HPDE6-E6E7 (cell line): ENCODE data around the gene CTRB2.

Source experiments
- DNase-seq: peaks from one replicate; pipeline ENCODE4 v3.0.0; 2011; ENCODE audit warnings: missing footprints; ENCODE audit errors: extremely low spot score

The CTRB2 gene

DNA sequence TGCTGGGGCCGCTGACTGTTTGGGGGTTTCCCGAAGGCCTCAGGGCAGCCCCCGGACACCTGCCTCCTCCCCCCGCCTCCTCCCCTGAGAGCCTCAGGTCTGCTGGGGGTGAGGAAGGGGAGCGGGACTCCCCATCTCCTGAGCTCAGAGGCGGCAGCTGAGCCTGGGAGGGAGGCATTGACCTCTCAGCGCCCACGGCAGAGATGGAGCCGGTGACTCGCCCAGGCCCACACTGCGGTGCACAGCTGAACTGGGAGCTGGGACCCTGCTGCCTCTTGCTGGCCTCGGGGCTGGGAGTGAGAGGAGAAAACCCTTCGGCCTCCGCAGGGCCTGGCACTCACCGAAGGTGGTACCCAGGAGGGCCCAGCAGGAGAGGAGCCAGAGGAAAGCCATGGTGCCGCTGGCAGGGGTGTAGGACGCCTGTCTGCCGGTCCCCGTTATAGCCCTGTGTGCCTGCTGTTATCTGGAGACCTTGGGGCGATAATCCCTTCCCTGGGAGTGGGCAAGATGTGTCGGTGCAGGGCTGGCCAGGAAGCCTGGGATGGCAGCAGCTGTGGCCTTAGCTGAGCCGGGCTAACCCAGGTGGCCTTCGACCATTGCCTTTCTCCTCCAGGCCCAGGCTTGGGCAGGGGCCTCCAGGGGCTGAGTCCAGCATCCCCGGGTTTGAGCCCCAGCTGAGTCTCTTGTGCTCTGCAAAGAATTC, at the start of gene CTRB2:
CTRB2 (minus strand) TSS at position 413 of the 703 bp plus-strand sequence; CDS start at position 393, 20 bp downstream.
- no peak for DNase-seq

DNA sequence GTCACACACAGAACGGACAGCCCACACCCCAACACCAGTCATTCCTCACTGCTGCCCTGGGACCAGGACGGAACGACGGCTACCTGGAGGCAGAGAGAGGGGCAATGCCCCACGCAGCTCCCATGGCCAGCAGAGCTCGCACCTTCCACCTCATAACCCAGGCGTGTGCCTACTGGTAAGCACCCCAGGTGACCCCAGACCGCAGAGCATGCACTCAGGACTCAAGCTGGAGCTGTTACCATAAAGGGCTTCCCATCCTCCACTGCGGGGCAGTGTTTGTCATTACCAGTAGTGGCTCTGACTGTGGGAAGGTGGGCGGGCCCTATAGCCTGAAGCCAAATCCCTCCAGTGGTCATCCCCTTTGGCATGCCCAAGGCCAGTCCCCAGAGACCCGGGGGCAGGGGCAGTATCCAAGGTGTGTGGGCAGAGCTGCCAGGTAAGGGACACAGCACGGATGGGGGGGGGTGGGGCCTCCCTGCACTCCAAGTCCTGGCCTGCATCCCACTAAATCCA, 49.2 kb upstream of the CTRB2 start:
- no peak for DNase-seq

DNA sequence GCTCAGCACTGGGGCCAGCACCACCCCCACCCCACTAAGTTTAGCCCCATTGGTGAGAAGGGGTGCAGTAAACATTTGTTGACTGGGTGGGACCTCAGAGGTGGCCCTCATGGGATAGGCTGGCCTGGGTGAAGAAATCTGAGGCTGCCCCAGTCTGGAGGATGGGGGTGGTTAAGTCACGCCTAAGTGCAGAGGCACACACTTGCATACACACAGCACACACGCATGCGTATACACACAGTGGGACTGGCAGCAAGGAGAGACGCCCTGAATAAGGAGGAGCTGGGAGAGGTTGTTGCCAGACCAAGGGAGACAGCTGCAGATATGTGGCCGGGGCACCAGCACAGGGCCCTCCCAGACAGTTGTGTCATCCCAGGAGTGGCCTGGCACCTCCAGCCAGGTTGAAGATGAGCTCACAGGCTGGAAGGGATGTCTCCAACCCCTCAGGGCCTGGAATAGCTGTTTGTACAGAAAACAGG, 47.4 kb upstream of the CTRB2 start:
- peak; percentile 89 for DNase-seq

DNA sequence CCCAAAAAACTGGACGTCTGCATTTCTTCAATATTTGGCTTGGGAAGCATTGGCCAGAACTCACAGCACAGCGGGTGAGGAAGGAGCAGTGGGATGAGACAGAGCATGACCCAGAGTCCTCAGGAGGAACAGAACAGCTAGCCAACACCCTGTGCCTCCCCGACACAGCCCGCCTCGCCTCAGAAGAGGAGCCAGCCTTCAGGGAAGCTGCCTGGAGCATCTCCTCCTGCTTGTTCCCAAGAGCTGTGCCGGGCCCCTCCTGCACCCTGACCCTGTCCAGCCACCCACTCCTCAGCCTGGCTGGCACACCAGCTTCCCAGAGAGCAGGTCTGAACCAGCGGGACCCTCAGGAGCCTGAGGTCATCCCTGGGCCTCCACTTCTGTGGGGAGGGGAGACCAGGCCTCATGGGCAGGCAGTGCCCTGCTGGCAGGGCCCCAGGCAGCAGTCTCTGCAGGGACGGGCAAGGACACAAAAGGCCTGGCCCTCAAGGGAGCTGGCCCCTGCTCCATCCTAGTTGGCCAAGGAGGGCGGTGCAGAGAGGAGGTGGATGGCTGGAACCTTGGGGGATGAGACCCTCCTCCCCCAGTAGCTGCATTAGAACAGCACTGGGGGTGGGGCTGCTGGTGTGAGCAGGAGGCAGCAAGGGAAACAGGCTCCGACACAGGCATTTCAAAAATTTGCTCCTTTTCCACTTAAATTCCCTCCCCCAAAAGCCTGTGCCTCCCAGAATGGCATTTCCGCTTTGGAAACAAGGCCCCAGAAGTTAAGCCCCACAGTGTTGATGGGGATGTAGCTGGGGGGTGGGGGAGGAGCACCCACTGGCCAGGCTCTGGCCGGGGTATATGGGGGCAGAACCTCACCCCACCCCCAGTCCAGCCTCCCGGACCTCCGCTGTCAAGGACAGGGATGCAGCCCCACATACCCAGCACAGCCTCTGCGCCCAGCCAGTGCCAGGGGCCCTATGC, 46.3 kb upstream of the CTRB2 start:
- no peak for DNase-seq

DNA sequence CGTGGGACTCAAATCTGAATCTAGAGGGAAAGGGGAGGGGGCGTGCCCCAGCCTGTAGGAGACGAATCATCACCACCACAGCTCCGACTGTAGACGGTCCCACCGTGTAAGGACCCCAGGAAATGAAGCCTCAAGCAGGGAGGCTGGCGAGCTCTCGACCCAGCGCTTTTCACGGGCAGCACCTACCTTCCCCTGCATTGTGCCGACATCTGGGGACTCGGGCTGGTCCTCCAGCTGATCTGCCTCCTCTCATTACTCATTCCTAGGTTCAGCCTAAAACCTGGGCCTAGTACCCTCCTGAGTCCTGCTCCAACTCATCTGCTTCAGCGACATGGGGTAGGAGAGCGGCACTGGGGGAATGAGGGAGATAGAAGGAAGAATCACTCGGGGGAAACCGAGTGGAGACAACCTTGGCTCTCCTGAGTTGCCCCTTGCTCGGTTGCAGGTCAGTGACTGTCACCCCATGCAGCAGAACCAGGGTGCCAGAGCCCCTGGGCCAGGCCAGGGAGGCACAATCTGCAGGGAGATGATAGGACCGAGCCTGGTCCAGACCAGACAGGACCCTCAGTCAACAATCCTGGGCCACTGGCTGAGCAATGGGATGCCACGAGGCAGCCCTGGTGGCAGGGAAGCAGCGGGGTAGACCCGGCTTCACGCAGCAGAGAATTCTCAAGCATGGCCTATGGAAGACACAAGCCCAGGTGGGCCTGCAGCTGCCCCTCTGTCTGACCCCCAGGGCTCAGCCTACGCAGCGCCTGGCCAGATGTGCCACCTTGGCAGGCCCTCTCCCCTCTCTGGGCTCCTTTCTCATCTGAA, 45.3 kb upstream of the CTRB2 start:
- no peak for DNase-seq

DNA sequence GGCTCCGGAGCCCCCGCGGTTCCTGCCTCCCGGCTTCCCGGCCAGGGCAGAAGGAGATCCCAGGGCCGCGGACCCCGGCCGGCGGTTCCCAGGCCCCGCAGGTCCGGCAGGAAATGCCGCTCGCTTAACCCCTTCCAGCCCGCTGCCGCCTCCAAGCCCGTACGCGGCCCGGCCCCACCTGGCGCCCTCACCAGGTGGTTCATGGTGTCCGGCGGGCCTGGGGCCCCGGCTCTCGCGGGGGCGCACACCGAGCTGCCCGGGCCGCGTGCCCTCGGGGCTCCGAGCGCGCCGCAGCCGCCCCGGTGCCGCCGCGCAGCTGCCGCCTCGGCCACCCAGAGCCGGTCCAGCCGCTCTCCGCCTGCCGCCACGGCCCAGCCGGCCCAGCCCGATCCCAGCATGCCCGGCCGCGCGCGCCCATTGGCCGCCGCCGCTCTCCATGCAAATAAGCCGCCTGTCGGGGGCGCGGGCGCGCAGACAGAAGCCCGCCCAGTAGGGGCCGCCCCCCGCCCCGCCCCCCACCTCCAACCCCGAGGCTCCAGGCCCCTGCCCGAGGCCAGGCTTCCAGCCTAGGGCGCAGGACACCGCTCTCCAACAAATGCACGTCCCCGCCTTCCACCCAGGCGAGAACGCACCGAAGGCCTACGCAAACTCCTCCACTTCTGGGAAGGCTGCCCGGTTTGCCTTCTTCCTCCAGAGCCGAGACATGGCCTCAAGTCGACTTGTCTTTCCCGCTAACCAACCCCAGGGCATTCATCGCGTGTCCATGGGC, 44.5 kb upstream of the CTRB2 start, which contains the start of gene BCAR1:
BCAR1 (minus strand) TSS at position 345 of the 769 bp plus-strand sequence; CDS start at position 203, 142 bp downstream.
- DNase-seq, result peak; percentile 87

DNA sequence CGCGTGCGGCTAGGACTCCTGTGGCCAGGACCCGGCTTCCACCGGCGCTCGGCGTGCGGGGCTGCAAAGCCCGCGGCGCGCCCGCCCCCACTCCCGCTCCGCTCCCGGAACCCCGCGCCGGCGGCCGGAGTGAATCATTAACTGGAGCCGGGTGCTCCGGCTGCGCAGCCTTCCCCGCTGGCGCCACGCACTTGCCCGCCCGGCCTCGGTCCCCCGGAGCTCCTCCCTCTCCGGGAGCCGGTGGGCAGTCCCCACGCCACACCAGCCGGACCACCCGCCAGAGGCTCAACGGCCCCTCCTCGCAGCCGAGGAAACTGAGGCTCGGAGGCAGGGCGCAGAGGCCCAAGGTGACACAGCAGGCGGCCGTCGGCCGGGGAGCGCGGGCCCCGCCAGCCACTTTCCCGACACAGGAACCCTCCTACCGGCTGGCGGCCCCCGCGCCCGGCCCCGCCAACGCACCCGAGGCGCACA, 43.9 kb upstream of the CTRB2 start:
- peak; percentile 76 for DNase-seq

DNA sequence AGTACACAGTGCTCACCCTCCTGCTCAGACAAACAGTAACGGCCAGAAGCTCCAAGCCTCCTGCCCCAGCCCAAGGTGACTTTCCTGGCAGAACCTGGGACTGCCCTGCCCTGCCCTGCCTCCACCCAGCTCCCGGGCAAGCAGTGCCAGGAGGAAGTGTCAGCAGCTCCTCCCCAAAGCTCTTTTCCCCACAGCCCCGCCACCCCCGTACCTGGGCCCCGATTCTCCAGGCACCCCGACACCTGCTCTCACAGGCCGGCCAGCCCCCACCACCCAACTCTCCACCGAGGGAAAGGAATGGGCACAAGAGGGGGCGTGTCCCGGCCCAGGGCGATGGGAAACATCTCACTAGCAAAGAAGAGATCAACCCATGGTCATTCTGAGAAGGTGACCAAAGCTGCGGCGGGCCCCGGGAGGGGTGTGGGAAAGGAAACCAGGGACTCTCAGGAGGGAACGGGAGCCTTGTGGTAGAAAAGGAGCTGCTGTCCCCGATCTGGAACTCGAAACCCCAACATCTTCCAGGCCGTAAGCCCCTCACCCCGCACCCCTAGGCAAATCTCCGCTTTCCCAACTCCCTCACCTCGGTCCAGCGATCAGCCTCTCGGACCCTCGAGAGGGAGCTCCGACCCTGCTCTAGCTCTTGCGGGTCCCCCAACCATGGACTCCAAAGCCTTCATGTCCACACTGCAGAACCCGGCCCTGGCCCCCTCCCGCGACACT, 43.3 kb upstream of the CTRB2 start:
- no peak for DNase-seq

DNA sequence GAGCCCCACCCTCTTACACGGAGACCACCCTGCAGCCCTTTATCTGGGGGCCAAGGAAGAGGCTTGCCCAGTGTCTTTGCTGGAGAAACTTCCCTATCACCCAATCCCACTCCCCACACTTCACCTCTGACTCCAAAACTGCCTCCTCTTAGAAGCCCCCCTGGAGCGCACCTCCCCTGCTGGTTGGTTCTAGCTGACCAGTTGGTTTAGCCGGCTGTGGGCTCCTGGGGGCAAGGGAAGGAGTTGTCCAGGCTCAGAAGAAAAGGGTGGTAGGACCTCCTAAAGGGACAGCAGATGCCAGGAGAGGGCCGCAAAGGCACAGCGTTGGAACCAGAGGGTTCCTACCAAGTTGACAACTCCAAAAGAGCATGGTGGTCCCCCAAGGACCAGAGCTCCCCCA, 42.5 kb upstream of the CTRB2 start:
- no peak for DNase-seq

DNA sequence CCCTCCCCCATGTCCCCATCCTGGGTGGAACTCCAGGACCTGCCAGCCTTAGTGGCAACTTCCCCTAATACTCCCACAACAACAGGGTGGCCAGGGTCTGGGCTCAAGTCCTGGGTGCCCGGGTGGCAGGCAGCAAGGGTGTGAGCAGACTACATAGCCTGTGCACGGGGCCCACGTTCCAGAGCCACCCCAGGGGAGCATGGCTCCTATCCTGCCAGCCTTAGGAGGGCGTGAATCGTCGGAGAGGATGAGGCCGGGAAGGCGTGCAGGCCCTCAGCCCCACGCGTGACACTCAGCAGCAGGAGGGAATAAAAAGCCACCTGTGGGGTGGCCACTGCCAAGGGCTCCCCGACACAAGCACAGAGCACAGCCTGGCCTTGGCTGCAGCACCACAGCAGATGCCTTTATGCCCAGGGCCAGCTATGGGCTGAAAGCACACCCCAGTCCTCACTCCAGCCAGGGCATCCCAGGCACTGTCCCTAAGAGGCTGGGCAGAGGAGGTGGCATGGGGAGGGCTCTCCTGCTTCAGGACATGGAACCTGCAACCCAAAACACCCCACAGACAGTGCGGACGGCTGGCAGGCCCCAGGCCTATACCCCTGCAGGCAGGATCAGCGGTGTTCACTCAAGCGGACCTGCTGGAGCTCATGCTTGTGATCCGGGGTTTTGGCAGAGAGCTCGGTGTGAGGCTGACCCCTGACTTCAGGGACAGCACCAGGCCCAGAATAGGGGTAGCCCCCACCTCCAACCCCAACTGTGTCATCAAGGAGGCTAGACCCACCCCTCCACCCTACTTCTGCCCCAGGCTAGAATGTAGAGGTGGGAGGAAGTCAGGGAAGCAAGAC, 41.8 kb upstream of the CTRB2 start:
- DNase-seq, result no peak

DNA sequence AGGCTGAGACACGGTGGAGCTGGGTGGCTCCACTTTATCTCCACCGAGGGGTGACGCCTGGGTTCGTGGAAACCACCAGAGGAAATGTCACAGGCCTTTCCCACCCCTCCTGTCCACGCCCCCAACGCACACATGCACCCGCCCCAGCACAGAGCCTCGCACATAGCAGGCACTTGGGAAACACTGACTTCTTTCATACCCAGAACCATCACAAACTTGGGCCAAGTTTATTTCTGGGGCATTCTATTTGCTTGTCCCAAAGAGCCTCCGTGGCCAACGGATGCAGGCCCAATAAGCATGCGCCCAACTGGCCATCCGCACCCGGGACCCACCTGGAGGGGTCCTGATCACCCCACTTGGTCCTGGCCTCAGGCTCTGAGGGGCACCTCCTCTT, 41.2 kb upstream of the CTRB2 start:
- no peak for DNase-seq

DNA sequence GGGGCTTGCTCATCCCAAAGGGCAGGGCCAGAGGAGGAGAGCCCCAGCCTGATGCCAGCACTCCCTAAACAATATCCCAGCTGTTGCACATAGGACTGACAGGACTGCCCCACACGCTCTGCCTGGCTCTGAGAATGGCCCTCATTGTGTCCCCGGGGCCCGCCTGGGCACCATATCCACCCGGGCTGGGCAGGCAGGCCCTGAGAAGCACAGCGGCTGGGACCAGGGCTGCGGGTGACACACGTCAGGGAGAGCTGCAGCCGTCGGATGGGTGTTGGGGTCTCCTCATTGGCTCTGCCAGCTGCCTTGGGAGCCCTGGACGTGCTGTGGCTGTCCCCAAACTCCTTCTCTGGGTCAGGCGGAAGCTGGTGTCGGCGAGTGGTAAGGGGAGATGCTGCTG, 40.3 kb upstream of the CTRB2 start:
- DNase-seq, result no peak

DNA sequence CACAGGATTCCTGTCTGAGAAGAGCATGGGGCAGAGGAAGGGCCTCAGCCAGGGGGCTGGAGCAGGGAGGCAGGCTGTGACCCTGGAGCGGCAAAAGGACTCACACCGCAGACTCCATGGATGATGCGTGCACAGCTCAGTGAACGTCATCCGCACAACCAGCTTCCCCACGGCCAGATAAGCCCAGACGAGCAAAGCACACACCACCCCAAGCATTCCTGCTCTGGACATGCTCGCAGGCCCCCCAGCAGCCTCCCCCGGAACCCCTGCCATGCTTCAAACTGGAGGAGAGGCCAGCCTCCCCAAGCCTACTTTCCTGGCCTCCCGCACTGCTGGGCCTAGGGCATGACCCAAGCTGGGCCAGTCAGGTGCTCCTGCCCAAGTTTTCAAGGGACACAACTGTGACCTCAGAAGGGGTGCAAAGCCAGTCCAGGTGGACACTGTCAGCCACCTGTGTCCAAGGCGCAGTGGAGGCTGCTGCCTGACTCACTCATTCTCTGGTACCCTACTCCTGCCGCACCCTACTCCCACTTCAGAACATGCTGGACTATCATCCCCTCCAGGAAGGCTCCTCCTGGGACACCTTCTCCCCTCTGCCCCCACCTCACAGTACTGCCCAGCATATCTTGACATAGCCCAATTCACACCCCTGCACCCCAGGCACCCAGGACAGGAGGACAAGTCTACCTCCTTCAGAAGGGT, 39.7 kb upstream of the CTRB2 start:
- no peak for DNase-seq

DNA sequence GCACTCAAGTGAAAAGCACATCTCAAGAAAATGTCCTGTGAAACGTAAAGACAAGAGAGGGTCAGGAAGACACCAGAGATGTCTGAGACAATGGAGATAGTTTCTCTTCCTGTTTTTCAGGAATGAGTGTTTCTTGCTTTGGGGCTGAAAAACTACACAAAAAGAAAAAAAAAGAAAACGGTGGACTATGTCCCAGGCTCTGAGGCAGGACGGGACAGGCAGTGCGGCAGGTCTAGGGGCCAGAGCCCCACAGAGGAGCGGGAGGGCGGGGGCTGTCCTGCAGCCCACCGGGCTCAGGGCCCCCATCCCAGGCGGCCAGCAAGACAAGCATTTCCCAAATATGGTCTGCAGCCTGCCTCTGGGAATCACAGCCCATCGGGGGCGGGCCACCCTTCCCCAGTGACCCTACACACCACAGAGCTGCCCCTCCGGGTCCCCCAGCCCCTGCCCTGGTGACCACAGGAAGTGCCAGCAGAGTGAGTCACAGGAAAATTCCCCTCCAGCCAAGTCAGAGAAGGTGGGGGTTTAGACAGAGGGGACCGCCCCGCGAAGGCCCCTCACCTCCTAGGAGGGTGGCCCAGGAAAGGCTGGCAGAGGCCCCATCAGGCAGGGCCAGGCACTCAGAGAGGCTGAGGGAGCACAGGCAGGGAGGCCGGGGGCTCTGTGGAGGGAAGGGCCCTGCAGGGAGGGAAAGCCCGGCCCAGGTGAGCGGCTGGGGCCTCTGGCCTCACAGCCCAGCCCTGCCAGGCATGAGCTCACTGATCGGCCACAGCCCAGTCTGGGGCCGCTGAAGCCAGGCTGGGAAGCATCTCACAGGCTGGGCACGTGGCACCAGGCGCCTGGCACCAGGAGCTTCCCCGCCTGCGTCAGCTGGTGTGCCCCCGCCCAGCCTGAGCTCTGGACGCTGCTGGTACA, 38.1 kb upstream of the CTRB2 start:
- DNase-seq, result peak; percentile 88

DNA sequence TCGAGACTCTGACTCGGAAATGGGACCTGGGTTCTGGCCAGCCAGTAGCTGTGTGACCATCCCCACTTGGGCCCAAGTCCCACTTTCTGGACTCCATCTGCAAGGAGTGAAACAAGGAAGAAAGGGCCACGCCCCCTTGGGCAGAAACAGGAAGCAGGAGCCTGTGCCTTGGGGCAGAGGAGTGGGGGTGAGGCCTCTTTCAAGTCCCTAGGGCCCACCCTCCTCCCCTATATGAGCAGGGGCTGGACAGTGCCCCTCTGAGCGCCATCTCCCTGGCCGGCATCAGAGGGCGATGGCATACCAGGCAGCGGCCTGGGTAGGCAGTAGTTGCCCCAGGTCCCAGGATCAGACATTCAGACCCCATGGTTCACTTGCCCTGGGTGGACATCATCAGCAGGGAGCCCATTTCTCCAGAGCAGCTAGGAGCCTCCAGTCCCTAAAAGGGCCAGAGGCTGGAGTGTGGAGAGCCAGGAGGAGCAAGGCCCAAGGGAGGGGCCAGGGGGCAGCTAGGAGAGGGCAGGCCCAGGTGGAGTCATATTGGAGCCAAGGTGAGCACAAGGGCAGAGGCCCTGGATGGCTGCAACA, 37.4 kb upstream of the CTRB2 start:
- no peak for DNase-seq

DNA sequence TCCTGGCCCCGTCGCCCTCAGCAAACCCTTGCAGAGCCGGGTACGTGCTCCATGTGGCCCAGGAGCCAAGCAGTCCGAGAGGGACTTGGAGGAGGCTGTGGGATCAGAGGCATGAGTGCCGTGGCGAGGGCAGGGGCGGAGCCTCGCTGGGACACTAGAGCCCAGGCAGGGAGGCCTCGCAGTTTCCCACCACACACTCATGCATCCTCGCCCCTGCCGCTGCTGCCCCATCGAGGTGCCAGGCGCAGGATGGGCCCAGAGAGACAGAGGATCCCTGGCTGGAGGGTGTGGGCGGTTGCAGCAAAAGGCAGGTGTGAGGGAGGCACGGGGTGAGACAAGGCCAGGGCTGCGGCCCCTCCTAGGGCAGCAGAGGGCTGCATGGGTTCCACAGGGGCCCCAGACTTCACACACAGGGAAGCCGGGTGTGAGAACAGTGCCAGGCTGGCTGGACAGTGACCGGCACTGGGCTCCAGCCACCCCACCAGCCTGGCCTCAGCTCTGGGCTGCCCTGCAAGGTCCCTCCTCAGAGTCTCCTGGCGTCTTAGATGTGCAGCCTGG, 36.8 kb upstream of the CTRB2 start:
- no peak for DNase-seq
